Tibial nerve (tissue), 4 donors: ENCODE data around the gene CFAP54. TPM values are rescaled to one million over a fixed set of nuclear protein-coding genes. Genes with fewer than 3 reads are reported as not detected.

ENCODE experiments used
- DNase-seq, 2 donors: peaks; one replicate each; pipeline ENCODE4 v3.0.0-alpha.2; 2019; ENCODE audit warnings: low spot score in 2 of 2
- H3K27ac ChIP-seq, 4 donors: fragments of 200-600 bp; sonication (generic) in 3 of 4; one replicate each; pipeline ENCODE4 v1.5.1; 2017 to 2019; ENCODE audit warnings: mild to moderate bottlenecking in 1 of 4
- H3K27me3 ChIP-seq, 2 donors: fragments of 200-600 bp; sonication (generic) in 1 of 2; one replicate each; pipeline versions ENCODE4 v1.5.1 to v1.6.0; 2017 to 2019
- H3K36me3 ChIP-seq, 3 donors: fragments of 200-600 bp; sonication (generic); one replicate each; pipeline ENCODE4 v1.5.1; 2018 to 2019
- H3K4me1 ChIP-seq, 4 donors: fragments of 200-600 bp; sonication (generic) in 3 of 4; one replicate each; pipeline ENCODE4 v1.5.1; 2017 to 2019
- H3K4me3 ChIP-seq, 4 donors: fragments of 200-600 bp; sonication (generic) in 3 of 4; one replicate each; pipeline ENCODE4 v1.5.1; 2017 to 2019; ENCODE audit warnings: mild to moderate bottlenecking in 1 of 4, moderate library complexity in 1 of 4
- H3K9me3 ChIP-seq, 4 donors: fragments of 200-600 bp; sonication (generic) in 3 of 4; one replicate each; pipeline ENCODE4 v1.5.1; 2017 to 2019
- CTCF ChIP-seq, 5 experiments: fragments of 200-600 bp in 3 of 5; fragments of 450-650 bp in 2 of 5; sonication (generic) in 3 of 5; IDR thresholded peaks; one replicate each; pipeline ENCODE4 v1.5.1; 2016 to 2019; ENCODE audit warnings: antibody characterized with exemption in 5 of 5, mild to moderate bottlenecking in 3 of 5, moderate library complexity in 2 of 5
- EP300 ChIP-seq, 2 donors: sonication (generic); formaldehyde crosslinking; IDR thresholded peaks; one replicate each; pipeline ENCODE4 v1.6.1; 2017; ENCODE audit warnings: antibody characterized with exemption in 2 of 2, mild to moderate bottlenecking in 1 of 2
- POLR2A ChIP-seq, 2 donors: fragments of 450-650 bp; IDR thresholded peaks; one replicate each; pipeline ENCODE4 v1.6.1; 2017; ENCODE audit warnings: antibody characterized with exemption in 2 of 2, mild to moderate bottlenecking in 2 of 2, moderate library complexity in 2 of 2
- WGBS, 2 donors: methylation state at CpG; one replicate each; pipeline ENCODE4 v1.1.5; 2018; 5-methylcytosine and 5-hydroxymethylcytosine counted together
- total RNA-seq, 4 donors: library from RNA; depleted of rRNA; stranded (reverse); fragments of >200 nt; gene quantifications; one replicate each; pipeline ENCODE4 v1.1.0, GENCODE V29; 2016

The CFAP54 gene
- total RNA-seq, 4 donors from 2014 or later: 0.87 to 6.7 (median 2.1) TPM

- Histone ChIP-seq H3K27ac (no peak overlapping the region), H3K4me1 (no peaks in the 10 kb centered on the region), H3K27me3 (no peaks in the 10 kb centered on the region), H3K9me3 (peaks cover 0 to 29% (median 0%) of the 10 kb centered on the region in 4 donors), H3K36me3 (no peaks in the 10 kb centered on the region), H3K4me3 (no peak overlapping the region)
- WGBS, 2 donors: 75 to 85% methylated on average over 4 of the region's 4 CpGs
- no peak for TF ChIP-seq EP300 (IDR thresholded peaks at IDR 0.05)
- TF ChIP-seq POLR2A (IDR thresholded peaks at IDR 0.05): no peak
- TF ChIP-seq CTCF (IDR thresholded peaks at IDR 0.05): no peak
- DNase-seq: no peak
Measured at GRCh38 chr12:96806272-96806671, 316.9 kb downstream of the CFAP54 start.

GRCh38 chr12:96807741-96808140 is 318.4 kb downstream of the CFAP54 start:
- no peaks in the 10 kb centered on the region for H3K4me1 ChIP-seq
- peaks cover 0 to 22% (median 0%) of the 10 kb centered on the region in 4 donors for H3K9me3 ChIP-seq
- no peaks in the 10 kb centered on the region for H3K36me3 ChIP-seq
- no peak overlapping the region for H3K27ac ChIP-seq
- no peaks in the 10 kb centered on the region for H3K27me3 ChIP-seq
- no peak for DNase-seq
- WGBS, 2 donors: 82 to 86% methylated on average over 1 of the region's 1 CpG
- no peak overlapping the region for H3K4me3 ChIP-seq
- TF ChIP-seq EP300 (IDR thresholded peaks at IDR 0.05) (no peak), CTCF (IDR thresholded peaks at IDR 0.05) (no peak), POLR2A (IDR thresholded peaks at IDR 0.05) (no peak)

- Histone ChIP-seq H3K4me3 (no peak overlapping the region), H3K36me3 (no peaks in the 10 kb centered on the region), H3K4me1 (no peaks in the 10 kb centered on the region), H3K9me3 (peaks cover 0 to 16% (median 0%) of the 10 kb centered on the region in 4 donors), H3K27ac (no peak overlapping the region), H3K27me3 (no peaks in the 10 kb centered on the region)
- DNase-seq: no peak
- TF ChIP-seq CTCF (IDR thresholded peaks at IDR 0.05) (no peak), EP300 (IDR thresholded peaks at IDR 0.05) (no peak), POLR2A (IDR thresholded peaks at IDR 0.05) (no peak)
- WGBS, 2 donors: 32 to 60% methylated on average over 3 of the region's 3 CpGs
Measured at GRCh38 chr12:96808587-96808986, 319.2 kb downstream of the CFAP54 start.

- Histone ChIP-seq H3K27ac (no peak overlapping the region), H3K36me3 (no peaks in the 10 kb centered on the region), H3K4me3 (no peak overlapping the region), H3K9me3 (peaks cover 0 to 8% (median 0%) of the 10 kb centered on the region in 4 donors), H3K4me1 (no peaks in the 10 kb centered on the region), H3K27me3 (no peaks in the 10 kb centered on the region)
- no peak for DNase-seq
- TF ChIP-seq POLR2A (IDR thresholded peaks at IDR 0.05): no peak
- no peak for TF ChIP-seq CTCF (IDR thresholded peaks at IDR 0.05)
- TF ChIP-seq EP300 (IDR thresholded peaks at IDR 0.05): no peak
Measured at GRCh38 chr12:96809522-96809921, 320.1 kb downstream of the CFAP54 start.

- TF ChIP-seq CTCF (IDR thresholded peaks at IDR 0.05) (no peak), POLR2A (IDR thresholded peaks at IDR 0.05) (no peak), EP300 (IDR thresholded peaks at IDR 0.05) (no peak)
- Histone ChIP-seq H3K36me3 (no peaks in the 10 kb centered on the region), H3K9me3 (peaks cover 0 to 7% (median 0%) of the 10 kb centered on the region in 4 donors), H3K4me1 (no peaks in the 10 kb centered on the region), H3K4me3 (no peak overlapping the region), H3K27ac (no peak overlapping the region), H3K27me3 (no peaks in the 10 kb centered on the region)
- DNase-seq: no peak
- 80 to 84% methylated on average over 2 of the region's 2 CpGs for WGBS, 2 donors
Measured at GRCh38 chr12:96810057-96810456, 320.7 kb downstream of the CFAP54 start.
